A673 (cell line): ENCODE data around the gene RASGRF1.

Source experiments
- EZH2 ChIP-seq: fragments of 200-600 bp; sonication (generic); IDR thresholded peaks from 2 replicates; pipeline ENCODE4 v1.6.1; 2017; ENCODE audit warnings: borderline replicate concordance, low read depth, mild to moderate bottlenecking, mixed read lengths, antibody characterized with exemption, low read length; ENCODE audit not compliant: poor library complexity, severe bottlenecking
- TF ChIP-seq, protein P1 (sequence below): fragments of 300-800, 200-600 bp; sonication (generic); conservative IDR thresholded peaks from 2 replicates; pipeline ENCODE4 v1.5.1; 2017; ENCODE audit warnings: low read depth, mild to moderate bottlenecking, antibody characterized with exemption, low read length, moderate library complexity, mixed read lengths

- TF ChIP-seq, protein P1, sequence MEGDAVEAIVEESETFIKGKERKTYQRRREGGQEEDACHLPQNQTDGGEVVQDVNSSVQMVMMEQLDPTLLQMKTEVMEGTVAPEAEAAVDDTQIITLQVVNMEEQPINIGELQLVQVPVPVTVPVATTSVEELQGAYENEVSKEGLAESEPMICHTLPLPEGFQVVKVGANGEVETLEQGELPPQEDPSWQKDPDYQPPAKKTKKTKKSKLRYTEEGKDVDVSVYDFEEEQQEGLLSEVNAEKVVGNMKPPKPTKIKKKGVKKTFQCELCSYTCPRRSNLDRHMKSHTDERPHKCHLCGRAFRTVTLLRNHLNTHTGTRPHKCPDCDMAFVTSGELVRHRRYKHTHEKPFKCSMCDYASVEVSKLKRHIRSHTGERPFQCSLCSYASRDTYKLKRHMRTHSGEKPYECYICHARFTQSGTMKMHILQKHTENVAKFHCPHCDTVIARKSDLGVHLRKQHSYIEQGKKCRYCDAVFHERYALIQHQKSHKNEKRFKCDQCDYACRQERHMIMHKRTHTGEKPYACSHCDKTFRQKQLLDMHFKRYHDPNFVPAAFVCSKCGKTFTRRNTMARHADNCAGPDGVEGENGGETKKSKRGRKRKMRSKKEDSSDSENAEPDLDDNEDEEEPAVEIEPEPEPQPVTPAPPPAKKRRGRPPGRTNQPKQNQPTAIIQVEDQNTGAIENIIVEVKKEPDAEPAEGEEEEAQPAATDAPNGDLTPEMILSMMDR = no peak
- peak; percentile 68 for TF ChIP-seq EZH2
Measured at GRCh38 chr15:79089890-79090486, 592 bp downstream of the RASGRF1 start.
